ENCODE data around the gene DDN.

DNA sequence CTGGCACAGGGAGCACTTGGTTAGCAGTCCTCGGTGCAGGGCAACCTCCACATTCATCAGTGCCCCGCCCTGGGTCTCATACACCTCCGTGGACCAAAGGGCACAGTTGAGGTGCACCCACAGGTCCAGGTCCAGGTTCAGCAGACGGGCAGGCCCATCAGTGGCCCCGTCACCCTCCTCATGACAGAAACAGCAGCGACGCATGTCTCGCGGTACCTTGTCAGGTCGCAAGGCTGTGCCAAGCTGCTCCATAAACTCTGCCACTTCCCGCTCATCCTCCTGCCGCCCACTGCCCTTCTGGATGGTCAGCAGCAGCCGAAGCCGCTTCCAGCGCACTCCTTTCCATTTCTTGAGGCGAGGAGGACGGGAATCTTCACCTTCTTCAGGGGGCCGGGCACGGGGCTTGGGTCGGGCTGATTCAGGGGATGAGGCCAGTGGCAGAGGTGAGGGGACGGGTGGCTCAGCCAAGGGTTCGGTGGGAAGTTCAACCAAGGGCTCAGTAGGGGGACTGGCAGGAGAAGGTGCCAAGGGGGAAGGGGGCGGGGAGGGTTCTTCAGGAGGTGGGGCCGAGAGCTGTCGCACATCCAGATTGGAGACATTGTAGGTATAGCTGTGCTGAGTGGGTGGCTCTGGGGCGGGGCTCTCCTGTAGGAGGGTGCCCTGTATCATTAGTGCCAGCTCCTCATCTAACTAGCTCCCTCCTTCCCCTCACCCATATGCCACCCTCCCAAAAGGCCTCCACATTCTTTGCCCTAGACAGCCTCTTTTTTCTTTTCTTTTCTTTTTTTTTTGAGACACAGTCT lies 27.7 kb upstream of the DDN start:
- TF ChIP-seq, protein P1, sequence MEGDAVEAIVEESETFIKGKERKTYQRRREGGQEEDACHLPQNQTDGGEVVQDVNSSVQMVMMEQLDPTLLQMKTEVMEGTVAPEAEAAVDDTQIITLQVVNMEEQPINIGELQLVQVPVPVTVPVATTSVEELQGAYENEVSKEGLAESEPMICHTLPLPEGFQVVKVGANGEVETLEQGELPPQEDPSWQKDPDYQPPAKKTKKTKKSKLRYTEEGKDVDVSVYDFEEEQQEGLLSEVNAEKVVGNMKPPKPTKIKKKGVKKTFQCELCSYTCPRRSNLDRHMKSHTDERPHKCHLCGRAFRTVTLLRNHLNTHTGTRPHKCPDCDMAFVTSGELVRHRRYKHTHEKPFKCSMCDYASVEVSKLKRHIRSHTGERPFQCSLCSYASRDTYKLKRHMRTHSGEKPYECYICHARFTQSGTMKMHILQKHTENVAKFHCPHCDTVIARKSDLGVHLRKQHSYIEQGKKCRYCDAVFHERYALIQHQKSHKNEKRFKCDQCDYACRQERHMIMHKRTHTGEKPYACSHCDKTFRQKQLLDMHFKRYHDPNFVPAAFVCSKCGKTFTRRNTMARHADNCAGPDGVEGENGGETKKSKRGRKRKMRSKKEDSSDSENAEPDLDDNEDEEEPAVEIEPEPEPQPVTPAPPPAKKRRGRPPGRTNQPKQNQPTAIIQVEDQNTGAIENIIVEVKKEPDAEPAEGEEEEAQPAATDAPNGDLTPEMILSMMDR (IDR thresholded peaks at IDR 0.05; ENCODE audit: insufficient read depth, low read length): no peak
- no peak for TF ChIP-seq POLR2AphosphoS5 (IDR thresholded peaks at IDR 0.05; ENCODE audit: low read depth)
